Effector CD8-positive, alpha-beta T cell (primary cell): ENCODE data around the gene MYO15B.

Source experiments
- DNase-seq: peaks from one replicate; lab custom pipeline; 2025; lab: John Stamatoyannopoulos, UW

Gene MYO15B

DNA sequence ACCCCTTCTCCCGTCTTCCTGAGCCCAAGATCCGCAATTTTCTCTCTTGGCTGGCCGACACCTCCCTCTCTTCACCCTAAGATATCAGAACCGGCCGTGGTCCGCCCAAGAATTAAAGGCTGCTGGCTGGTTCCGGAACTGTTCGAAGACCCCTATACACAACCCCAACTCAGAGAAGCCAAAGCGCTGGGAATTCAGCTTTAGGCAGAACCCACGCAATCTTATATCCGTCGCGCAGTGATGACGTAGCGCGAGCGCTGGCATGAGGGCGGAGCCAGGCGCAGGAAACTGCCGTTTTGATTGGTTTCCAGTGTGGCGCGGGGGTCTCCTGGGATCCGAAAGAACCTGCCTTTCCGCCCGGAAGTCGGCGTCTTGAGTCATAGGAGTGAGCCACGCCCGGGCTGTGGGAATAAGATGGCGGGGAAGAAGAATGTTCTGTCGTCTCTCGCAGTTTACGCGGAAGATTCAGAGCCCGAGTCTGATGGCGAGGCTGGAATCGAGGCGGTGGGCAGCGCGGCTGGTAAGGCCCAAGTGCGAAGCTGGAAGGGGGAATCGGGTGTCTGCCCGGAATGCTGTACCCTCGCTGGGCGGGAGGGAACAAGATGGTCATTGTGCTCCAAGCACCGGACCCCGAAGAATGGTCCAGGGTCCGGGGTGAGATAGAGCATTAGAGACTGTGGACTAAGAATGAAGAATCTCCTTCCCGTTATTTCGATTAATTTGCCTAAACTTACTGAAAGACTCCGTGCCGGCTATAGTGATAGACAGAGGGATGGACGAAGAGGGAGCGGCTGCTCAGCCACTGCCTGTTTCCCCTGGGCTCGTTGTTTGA, 79.6 kb downstream of the MYO15B start, which contains the start of the genes RECQL5 and SAP30BP:
Gene RECQL5 (minus strand): TSS at position 196 of the 832 bp plus-strand sequence. CDS start 597 bp downstream, outside the sequence.
Gene SAP30BP (plus strand): TSS at position 380 of the 832 bp plus-strand sequence. CDS start 35 bp downstream, at position 415.
- peak; percentile 98 for DNase-seq

DNA sequence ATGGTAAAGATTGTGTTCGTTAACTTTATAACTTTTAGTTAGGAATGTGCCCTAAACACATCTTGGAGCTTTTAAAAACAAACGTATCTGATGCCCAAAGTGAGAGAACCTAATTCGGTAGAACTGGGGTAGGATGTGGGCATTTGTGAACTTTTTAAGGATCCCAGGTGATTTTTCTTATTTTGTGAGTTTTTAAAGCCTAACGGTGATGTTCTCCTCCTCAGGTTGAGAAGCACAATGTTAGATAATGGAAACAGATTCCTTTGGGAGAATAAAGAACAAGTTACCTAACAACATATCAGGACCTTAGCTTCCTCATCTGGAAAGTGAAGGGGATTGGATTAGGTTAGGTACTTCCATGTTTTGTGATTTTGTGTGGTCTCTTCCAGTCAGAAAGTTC, 80.2 kb downstream of the MYO15B start:
- no peak for DNase-seq

GRCh38 chr17:75668489-75668888, 80.9 kb downstream of the MYO15B start:
- no peak for DNase-seq

- no peak for DNase-seq
These were observed 83.3 kb downstream of the MYO15B start for GRCh38 chr17:75670868-75671267.

- no peak for DNase-seq
These were observed 84.4 kb downstream of the MYO15B start for GRCh38 chr17:75672011-75672410.

DNA sequence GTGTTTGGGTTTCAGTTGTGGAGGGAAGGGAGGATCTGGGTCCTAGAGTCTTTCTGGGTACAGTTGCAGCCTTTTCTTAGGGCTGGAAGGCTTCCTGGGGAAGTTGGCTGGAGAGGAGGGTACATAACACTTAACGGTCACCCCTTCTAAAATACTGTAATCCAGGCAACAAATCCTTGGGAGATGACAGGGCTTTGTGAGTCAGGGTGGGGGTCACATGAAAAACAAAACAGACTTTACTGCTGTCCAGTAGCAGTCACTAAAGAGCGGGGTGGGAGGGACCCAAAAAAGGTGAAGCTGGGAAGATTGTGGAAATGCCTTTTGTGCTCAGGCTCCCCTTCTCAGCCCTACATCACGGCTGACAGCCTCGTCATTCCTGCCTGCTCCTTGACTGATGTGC, 85.9 kb downstream of the MYO15B start:
- no peak for DNase-seq
